Subcutaneous adipose tissue (tissue), 4 donors: ENCODE data around the gene FBXO2. TPM values are rescaled to one million over a fixed set of nuclear protein-coding genes. Genes with fewer than 3 reads are reported as not detected.

Source experiments
- CTCF ChIP-seq: fragments of 450-650 bp; IDR thresholded peaks from one replicate; pipeline ENCODE4 v1.5.1; 2016; ENCODE audit warnings: low read depth, mild to moderate bottlenecking, control low read depth, antibody characterized with exemption, moderate library complexity
- total RNA-seq, 4 donors: library from RNA; depleted of rRNA; stranded (reverse); fragments of >200 nt; gene quantifications; one replicate each; pipeline ENCODE4 v1.1.0, GENCODE V29; 2016

Gene FBXO2
- total RNA-seq, 4 donors from 2014 or later, result 0.22 to 0.51 TPM; not detected in 2

DNA sequence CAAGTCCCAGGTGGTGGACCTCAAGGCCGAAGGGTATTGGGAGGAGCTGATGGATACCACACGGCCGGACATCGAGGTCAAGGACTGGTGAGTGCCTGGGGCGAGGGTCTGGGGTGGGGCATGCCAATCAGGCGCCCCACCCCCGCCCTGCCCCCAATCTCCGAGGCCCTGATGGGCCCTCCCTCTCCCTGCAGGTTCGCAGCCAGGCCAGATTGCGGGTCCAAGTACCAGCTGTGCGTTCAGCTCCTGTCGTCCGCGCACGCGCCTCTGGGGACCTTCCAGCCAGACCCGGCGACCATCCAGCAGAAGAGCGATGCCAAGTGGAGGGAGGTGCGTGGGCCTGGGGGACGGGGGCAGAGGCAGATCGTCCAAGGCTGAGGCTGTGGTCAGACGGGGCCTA is 4.3 kb upstream of the FBXO2 start:
- no peak for TF ChIP-seq CTCF

- no peak for TF ChIP-seq CTCF
Measured at GRCh38 chr1:11657654-11658053, 3.4 kb upstream of the FBXO2 start.

DNA sequence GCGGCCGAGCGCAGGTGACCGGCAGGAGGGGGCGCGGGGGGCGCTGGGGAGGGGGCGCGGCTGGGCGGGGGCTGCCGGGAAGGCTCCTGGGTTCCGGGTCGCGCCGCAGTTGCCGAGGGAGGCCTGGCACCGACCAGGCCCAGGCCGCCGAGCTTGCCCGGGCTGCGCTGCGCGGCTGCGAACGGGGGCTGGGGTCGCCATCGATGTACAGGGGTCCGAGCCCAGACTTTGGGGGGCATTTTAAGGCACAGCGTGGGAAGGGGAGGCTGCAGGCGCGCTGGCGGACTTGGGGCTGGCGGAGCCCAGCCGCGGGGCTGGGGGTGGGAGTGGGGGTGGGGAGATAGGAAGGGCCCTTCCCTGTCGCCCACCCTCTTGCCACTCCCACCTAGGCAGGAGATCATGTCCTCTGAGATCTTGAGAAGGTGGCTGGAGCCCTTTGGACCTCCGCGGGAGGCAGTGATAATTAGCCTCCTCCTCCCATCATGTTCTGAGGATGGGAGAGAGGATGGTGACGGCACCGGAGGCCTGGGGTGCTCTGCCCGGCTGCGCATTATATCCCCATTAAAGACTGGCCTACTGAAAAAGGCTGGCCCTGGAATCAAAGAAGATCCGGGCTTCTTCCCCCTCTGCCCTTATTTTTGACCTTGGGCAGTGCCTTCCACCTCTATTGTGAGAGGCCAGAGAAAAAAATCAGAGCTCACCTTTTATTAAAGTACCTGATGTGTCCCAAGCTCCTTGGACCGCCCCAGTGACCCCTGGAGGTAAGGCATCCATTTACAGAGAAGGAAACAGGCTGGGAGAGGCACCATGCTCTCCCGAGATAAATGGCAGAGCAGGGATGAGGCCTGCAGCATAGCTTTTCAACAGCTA is 945 bp upstream of the FBXO2 start:
- TF ChIP-seq CTCF, result no peak

- no peak for TF ChIP-seq CTCF
Measured at GRCh38 chr1:11653861-11654136, 430 bp downstream of the FBXO2 start.

DNA sequence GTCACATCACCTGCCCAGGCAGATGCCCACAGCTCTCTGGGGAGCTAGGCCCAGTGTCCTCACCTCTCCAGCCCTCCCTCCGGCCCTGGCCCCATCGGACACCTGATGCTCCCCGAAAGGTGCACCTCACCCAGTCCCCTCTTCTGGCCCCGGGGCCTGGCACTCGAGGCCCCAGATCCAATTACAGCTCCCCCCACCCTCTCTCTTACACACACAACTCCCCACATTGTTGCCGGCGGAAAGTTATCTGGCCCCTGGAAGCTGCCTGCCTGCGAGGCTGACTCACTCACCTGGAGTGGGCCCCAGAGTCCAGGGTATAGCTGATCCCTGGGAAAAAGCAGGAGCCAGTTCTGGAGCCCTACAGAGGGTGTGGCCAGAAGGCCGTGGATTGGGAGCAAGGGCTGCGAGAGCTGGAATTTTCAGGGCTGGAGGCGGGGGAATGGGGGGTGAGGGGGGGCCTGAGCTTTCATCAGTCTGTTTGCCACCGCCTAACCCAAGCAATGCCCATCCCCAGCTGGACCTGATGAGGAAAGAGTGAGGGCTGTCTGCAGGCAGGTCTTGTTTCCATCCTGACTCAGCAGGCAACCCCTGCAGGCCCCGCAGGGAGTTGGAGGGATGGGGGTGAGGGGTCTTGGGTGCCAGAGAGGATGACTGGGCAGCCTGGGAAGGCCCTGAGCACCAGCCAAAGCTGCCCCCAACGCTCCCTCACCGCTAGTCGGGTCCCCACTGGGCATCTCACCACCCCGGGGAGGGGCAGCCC is 948 bp downstream of the FBXO2 start:
- no peak for TF ChIP-seq CTCF

DNA sequence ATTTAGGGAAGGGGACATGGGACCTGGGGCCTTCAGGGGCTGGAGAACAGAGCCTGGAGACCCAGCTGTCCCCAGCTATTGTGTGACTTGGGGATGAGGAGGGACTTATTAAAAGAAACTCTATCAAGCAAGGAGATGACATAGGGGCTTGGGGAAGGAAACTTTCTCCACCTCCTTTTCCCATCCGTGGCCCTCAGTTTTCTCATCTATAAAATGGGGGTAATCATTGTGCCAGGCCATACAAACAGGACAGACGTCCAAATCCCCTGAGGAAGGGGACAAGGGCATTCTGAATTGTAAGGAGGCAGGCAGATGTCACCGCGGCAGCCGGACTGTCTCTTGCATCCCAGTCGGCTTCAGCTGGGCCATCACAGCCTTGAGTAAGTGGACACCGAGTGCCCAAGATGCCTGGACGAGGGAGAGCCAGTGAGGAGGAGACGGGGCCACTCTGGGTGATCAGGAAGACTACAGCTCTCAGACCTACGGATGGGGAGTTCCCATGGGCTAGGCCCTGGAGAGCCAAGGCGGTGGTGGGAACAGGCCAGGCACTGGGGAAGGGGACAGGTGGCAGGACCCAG is 1.9 kb downstream of the FBXO2 start:
- no peak for TF ChIP-seq CTCF

DNA sequence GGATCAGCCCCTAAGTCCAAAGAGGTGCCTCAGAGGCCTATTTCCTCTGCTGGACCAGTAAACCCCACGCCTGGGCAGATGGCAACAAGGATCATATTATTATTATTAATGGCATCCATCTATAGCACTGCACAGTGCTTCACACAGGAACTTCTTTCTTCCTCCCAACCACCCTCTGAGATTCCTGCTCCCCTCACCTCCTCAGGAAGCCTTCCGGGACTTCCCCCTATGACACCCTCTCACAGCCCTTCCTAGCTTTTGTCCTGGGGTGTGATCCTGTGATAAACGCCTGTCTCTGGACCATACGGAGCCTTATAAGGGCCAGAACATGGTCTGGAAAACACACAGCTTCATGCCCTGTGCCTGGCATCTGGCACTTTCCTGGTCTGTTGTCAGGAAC is 3.2 kb downstream of the FBXO2 start:
- no peak for TF ChIP-seq CTCF
